HEK293 (cell line): ENCODE data around the gene EFCAB5.
"Not testable (repeated sequence)": the region's sequence is repeated elsewhere in the genome, so short reads cannot be mapped to it uniquely, and the experiment has no call there.

Source experiments
- CTCF ChIP-seq: fragments of 450-650 bp; formaldehyde crosslinking; IDR thresholded peaks from 2 replicates; pipeline ENCODE4 v1.5.1; 2016; ENCODE audit warnings: missing biosample characterization, missing genetic modification characterization
- GLIS2 ChIP-seq: fragments of 450-650 bp; formaldehyde crosslinking; IDR thresholded peaks from 2 replicates; pipeline ENCODE4 v1.5.1; 2016; ENCODE audit warnings: missing biosample characterization, missing genetic modification characterization
- ZNF169 ChIP-seq: fragments of 450-650 bp; formaldehyde crosslinking; IDR thresholded peaks from 2 replicates; pipeline ENCODE4 v1.5.1; 2016; ENCODE audit warnings: missing biosample characterization, missing genetic modification characterization
- ZSCAN30 ChIP-seq: fragments of 450-650 bp; IDR thresholded peaks from 2 replicates; pipeline ENCODE4 v1.5.1; 2018; ENCODE audit warnings: missing biosample characterization, mild to moderate bottlenecking, missing genetic modification characterization, moderate library complexity

- TF ChIP-seq CTCF (tag by site-specific recombination); ZSCAN30; ZNF169; GLIS2 (tag by site-specific recombination): not testable (repeated sequence)
These were observed 5.5 kb upstream of the EFCAB5 start for GRCh38 chr17:29935909-29936308.
